HEK293T (cell line): Measurements from ENCODE around the gene CTNNA3.

Source experiments
- BHLHE40 ChIP-seq: fragments of 450-650 bp; IDR thresholded peaks from 2 replicates; pipeline ENCODE4 v1.6.1; 2016; ENCODE audit warnings: mild to moderate bottlenecking, moderate library complexity, borderline replicate concordance
- ELF4 ChIP-seq: fragments of 450-650 bp; IDR thresholded peaks from 2 replicates; pipeline ENCODE4 v1.6.1; 2017; ENCODE audit warnings: antibody characterized with exemption
- FOXA1 ChIP-seq: fragments of 450-650 bp; IDR thresholded peaks from 2 replicates; pipeline ENCODE4 v1.6.1; 2016; ENCODE audit warnings: mild to moderate bottlenecking
- FOXK2 ChIP-seq: fragments of 450-650 bp; IDR thresholded peaks from 2 replicates; pipeline ENCODE4 v1.6.1; 2016; ENCODE audit warnings: mild to moderate bottlenecking
- FOXM1 ChIP-seq: fragments of 450-650 bp; IDR thresholded peaks from 2 replicates; pipeline ENCODE4 v1.6.1; 2017; ENCODE audit warnings: mild to moderate bottlenecking, borderline replicate concordance
- HDGF ChIP-seq: fragments of 450-650 bp; IDR thresholded peaks from 2 replicates; pipeline ENCODE4 v1.6.1; 2017; ENCODE audit warnings: antibody characterized with exemption, borderline replicate concordance
- L3MBTL2 ChIP-seq: fragments of 450-650 bp; conservative IDR thresholded peaks from 2 replicates; pipeline ENCODE4 v1.6.1; 2016; ENCODE audit warnings: mild to moderate bottlenecking
- SP1 ChIP-seq: fragments of 450-650 bp; IDR thresholded peaks from 2 replicates; pipeline ENCODE4 v1.6.1; 2017
- TARDBP ChIP-seq: fragments of 450-650 bp; IDR thresholded peaks from 2 replicates; pipeline ENCODE4 v1.6.1; 2016
- ZNF384 ChIP-seq: fragments of 450-650 bp; IDR thresholded peaks from 2 replicates; pipeline ENCODE4 v1.6.1; 2016
- TF ChIP-seq, protein P1 (sequence below): fragments of 450-650 bp; IDR thresholded peaks from 2 replicates; pipeline ENCODE4 v1.6.1; 2016

- TF ChIP-seq BHLHE40 = no peak
- no peak for TF ChIP-seq SP1
- no peak for TF ChIP-seq TARDBP
- no peak for TF ChIP-seq HDGF
- no peak for TF ChIP-seq ZNF384
- TF ChIP-seq ELF4 = no peak
- no peak for TF ChIP-seq FOXM1
- TF ChIP-seq L3MBTL2 = no peak
- TF ChIP-seq FOXK2 = no peak
- TF ChIP-seq, protein P1, sequence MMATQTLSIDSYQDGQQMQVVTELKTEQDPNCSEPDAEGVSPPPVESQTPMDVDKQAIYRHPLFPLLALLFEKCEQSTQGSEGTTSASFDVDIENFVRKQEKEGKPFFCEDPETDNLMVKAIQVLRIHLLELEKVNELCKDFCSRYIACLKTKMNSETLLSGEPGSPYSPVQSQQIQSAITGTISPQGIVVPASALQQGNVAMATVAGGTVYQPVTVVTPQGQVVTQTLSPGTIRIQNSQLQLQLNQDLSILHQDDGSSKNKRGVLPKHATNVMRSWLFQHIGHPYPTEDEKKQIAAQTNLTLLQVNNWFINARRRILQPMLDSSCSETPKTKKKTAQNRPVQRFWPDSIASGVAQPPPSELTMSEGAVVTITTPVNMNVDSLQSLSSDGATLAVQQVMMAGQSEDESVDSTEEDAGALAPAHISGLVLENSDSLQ = no peak
- no peak for TF ChIP-seq FOXA1
Measured at GRCh38 chr10:66322777-66323176, 1373.2 kb downstream of the CTNNA3 start.
